NCI-H69 (cell line): ENCODE results near the gene ALDH1B1.

ENCODE experiments used
- DNase-seq: peaks from one replicate; lab custom pipeline; 2025; lab: John Stamatoyannopoulos, UW

Gene ALDH1B1

GRCh38 chr9:38440516-38440915, 48.0 kb downstream of the ALDH1B1 start:
- no peak for DNase-seq

DNA sequence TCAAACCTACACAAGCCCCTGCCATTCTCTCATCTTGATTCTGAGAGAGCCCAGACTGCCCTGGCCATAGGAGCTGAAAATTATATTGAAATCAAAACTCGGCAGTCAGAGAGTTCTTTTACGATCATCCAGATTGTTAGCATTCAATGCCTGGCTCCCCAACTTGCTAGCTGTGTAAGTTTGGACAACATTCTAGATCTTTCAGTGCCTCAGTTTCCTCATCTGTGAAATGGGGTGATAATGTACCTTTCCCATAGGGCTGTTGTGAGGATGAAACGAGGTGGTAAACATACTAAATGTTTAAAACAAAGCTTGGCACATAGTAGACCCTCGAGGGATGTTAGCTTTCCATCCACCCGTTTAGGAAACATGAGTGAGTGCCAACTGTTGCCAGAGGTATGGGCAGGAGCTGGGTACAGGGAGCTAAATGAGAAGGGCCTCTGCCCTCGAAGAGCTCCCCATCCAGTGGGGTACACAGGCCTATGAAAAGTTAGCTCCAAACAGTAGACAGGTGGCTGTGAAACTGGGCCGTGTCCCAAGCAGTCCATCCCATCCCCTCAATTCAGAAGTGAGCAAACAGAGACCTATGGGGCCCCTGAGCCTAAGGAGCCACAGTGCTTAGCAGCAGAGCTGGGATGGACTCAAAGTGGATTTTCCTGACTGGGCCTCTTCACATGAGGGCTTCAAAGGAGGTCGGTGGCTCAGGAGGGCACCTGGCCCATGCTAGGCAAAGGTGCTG, 49.0 kb downstream of the ALDH1B1 start:
- no peak for DNase-seq

DNA sequence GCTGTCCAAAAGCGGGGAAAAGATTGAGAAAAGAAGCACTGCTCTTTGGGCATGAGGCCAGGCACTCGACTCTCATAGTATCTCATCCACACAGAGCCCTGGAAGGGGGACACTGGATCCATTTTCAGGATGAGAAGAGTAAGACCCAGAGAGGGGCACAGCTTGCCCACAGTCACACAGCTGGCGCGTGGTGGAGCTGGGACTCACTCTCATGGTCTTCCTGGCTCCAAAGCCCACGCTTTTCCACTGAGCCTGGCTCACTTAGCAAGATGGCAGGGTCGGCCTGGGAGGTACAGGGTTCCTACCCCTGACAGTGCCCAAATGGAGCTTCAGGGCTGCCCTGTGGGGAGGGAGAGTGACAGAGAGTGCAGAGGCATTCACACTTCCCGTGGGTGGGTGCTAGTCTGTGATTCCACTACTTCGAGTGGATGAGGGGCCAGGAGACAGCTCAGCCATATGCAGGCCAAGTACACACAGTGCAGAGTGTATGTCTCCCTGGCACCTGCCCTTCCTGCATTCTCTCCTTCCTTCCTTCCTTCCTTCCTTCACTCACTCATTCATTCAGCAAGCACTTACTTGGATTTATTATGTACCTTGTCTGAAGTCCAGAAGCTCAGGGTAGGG, 50.1 kb downstream of the ALDH1B1 start:
- no peak for DNase-seq

DNA sequence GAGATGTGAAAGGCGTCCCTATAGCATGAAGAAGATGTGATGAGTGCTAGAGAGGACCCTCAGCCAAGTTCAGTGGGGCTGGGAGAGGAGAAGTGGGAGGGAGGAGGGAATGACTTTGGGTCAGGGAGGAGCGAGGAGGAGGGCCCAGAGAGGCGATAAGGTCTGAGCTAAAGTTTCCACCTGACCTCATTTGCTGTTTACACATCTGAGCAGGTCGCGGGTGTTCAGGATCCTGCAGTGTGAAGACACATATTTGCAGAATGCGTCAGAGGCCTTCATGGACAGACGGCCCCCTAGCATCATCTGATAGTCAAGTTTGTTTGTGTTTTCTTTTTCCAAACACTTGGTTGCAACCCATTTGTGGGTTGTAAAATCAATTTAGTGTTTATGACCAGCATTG, 50.7 kb downstream of the ALDH1B1 start:
- DNase-seq: peak; percentile 15

DNA sequence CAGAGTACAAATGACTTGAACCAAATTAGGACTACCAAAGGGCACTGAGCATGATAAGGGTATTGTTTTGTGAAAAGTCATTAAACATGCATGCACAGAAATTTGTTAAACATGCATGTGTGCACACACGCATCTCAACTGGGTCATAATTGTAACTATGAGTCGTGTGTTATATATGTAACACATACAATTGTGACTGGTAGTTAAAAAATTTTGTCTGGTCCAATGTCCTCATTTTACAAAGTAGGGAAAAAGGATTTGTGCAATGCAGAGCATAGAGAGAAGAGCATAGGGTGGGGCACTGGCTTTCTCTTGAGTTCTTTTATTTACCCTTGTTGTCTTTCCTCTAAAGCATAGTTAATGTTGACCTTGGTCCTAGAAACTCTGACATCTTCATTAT, 51.1 kb downstream of the ALDH1B1 start:
- no peak for DNase-seq

DNA sequence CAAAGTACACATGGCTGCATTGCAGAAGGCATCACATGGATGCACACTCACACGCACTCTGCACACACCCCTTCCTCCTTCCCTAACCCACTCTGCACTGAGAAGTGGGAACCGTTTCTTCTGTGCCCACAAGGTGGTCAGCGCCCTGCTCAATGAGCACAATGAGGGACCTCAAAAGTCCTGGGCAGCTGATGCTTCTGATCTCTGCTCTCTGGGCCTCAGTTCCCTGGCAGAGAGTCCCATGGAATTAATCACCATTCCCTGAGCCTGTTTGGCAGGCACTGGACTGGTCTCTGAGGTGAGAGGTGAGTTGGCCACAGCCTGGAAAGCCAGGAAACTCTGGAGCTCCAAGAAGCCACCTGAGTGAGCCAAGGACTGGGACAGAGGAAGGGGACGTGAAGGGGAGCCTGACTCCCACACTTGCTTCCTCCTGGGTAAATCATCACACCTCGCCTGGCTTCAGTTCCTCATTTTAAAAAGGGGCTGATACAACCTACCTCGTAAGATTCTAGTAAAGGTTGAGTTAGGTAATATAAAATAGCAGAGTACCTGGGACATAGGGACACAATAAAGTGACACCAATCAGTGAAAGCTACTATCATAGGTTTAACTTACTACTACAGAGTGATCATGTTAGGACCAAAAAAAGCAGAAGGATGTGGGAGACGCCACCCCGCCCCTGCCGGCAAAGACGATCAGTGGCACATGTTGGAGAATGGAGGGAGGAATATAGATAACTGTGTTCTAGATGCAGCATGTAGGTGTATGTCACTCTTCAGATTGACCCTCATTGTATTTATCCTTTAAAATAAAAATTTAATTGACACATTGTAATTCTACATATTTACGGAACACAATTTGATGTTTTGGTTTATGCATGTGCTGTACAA, 52.9 kb downstream of the ALDH1B1 start:
- no peak for DNase-seq

DNA sequence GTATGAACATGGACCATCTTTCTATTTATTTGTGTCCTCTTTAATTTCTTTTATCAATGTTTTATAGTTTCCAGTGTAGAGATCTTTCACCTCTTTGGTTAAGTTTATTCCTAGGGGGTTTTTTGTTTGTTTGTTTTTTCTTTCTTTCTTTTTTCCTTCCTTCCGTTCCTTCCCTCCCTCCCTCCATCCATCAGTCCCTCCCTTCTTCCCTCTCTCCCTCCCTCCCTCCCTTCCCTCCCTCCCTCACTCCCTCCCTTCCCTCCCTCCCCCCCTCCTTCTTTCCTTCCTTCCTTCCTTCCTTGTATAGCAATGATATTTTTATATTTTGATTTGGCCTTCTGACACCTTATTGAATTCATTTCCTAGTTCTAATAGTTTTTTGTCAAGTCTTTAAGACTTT, 55.2 kb downstream of the ALDH1B1 start:
- DNase-seq: no peak
